SK-N-SH treated with all-trans-retinoic acid at 6 μM for 48 hours (cell line): ENCODE results near the gene ZNF185.

Experiments
- ATAC-seq: fragments of 200-7000 bp; cut with Tn5 transposase; 3 replicates; pipeline ENCODE4 v1.9.1; 2020; ENCODE audit warnings: mild to moderate bottlenecking, moderate library complexity
- ARNTL ChIP-seq: fragments of 450-650 bp; formaldehyde crosslinking; IDR thresholded peaks from 2 replicates; pipeline ENCODE4 v1.5.0; 2020; ENCODE audit warnings: low read depth, mild to moderate bottlenecking, moderate library complexity, borderline replicate concordance
- BACH2 ChIP-seq: fragments of 250-450 bp; sonication (Bioruptor Pico); IDR thresholded peaks from 2 replicates; pipeline ENCODE4 v1.9.0; 2021; ENCODE audit warnings: mild to moderate bottlenecking, borderline replicate concordance
- CSDC2 ChIP-seq: fragments of 250-450 bp; sonication (Bioruptor Pico); IDR thresholded peaks from 2 replicates; pipeline ENCODE4 v1.5.0; 2020; ENCODE audit warnings: mild to moderate bottlenecking, moderate library complexity
- ESRRG ChIP-seq: fragments of 250-450 bp; sonication (Bioruptor Pico); IDR thresholded peaks from 2 replicates; pipeline ENCODE4 v1.6.1; 2021; ENCODE audit warnings: mild to moderate bottlenecking
- GLIS3 ChIP-seq: fragments of 250-450 bp; sonication (Bioruptor Pico); IDR thresholded peaks from 2 replicates; pipeline ENCODE4 v1.5.0; 2020; ENCODE audit warnings: mild to moderate bottlenecking, moderate library complexity
- PPARA ChIP-seq: fragments of 250-450 bp; sonication (Bioruptor Pico); IDR thresholded peaks from 2 replicates; pipeline ENCODE4 v1.5.0; 2020; ENCODE audit warnings: mild to moderate bottlenecking, borderline replicate concordance
- RARB ChIP-seq: fragments of 250-450 bp; sonication (Bioruptor Pico); IDR thresholded peaks from 2 replicates; pipeline ENCODE4 v1.8.0; 2021; ENCODE audit warnings: mild to moderate bottlenecking, moderate library complexity
- TCF4 ChIP-seq: fragments of 250-450 bp; sonication (Bioruptor Pico); IDR thresholded peaks from 2 replicates; pipeline ENCODE4 v1.8.0; 2021; ENCODE audit warnings: mild to moderate bottlenecking, moderate library complexity, borderline replicate concordance
- ZC3H10 ChIP-seq: fragments of 250-450 bp; sonication (Bioruptor Pico); IDR thresholded peaks from 2 replicates; pipeline ENCODE4 v1.5.1; 2021; ENCODE audit warnings: mild to moderate bottlenecking, moderate library complexity
- ZFP3 ChIP-seq: fragments of 250-450 bp; sonication (Bioruptor Pico); IDR thresholded peaks from 2 replicates; pipeline ENCODE4 v1.5.0; 2020; ENCODE audit warnings: mild to moderate bottlenecking, moderate library complexity
- ZNF565 ChIP-seq: fragments of 450-650 bp; formaldehyde crosslinking; conservative IDR thresholded peaks from 2 replicates; pipeline ENCODE4 v1.5.0; 2020; ENCODE audit warnings: low read depth, mild to moderate bottlenecking, moderate library complexity
- ZNF70 ChIP-seq: fragments of 450-650 bp; formaldehyde crosslinking; IDR thresholded peaks from 2 replicates; pipeline ENCODE4 v1.5.0; 2020; ENCODE audit warnings: mild to moderate bottlenecking, moderate library complexity
- ZNF8 ChIP-seq: fragments of 450-650 bp; formaldehyde crosslinking; IDR thresholded peaks from 2 replicates; pipeline ENCODE4 v1.5.0; 2020; ENCODE audit warnings: mild to moderate bottlenecking, moderate library complexity
- TF ChIP-seq, protein P1 (sequence below): fragments of 250-450 bp; sonication (Bioruptor Pico); IDR thresholded peaks from 2 replicates; pipeline ENCODE4 v1.5.0; 2020; ENCODE audit warnings: mild to moderate bottlenecking, moderate library complexity
- TF ChIP-seq, protein P2 (sequence below): fragments of 250-450 bp; sonication (Bioruptor Pico); IDR thresholded peaks from 2 replicates; pipeline ENCODE4 v1.5.1; 2021; ENCODE audit warnings: mild to moderate bottlenecking, moderate library complexity

Gene ZNF185

GRCh38 chrX:152942077-152942442, 44.2 kb downstream of the ZNF185 start:
- ATAC-seq, result peak; percentile 11; the same call in 2 of the 3 replicates
- TF ChIP-seq ZC3H10, result no peak
- no peak for TF ChIP-seq ZNF70 (CRISPR knock-in tag)
- no peak for TF ChIP-seq BACH2 (CRISPR knock-in tag)
- no peak for TF ChIP-seq PPARA (CRISPR knock-in tag)
- no peak for TF ChIP-seq ESRRG
- no peak for TF ChIP-seq ZNF565 (CRISPR knock-in tag)
- TF ChIP-seq, protein P1, sequence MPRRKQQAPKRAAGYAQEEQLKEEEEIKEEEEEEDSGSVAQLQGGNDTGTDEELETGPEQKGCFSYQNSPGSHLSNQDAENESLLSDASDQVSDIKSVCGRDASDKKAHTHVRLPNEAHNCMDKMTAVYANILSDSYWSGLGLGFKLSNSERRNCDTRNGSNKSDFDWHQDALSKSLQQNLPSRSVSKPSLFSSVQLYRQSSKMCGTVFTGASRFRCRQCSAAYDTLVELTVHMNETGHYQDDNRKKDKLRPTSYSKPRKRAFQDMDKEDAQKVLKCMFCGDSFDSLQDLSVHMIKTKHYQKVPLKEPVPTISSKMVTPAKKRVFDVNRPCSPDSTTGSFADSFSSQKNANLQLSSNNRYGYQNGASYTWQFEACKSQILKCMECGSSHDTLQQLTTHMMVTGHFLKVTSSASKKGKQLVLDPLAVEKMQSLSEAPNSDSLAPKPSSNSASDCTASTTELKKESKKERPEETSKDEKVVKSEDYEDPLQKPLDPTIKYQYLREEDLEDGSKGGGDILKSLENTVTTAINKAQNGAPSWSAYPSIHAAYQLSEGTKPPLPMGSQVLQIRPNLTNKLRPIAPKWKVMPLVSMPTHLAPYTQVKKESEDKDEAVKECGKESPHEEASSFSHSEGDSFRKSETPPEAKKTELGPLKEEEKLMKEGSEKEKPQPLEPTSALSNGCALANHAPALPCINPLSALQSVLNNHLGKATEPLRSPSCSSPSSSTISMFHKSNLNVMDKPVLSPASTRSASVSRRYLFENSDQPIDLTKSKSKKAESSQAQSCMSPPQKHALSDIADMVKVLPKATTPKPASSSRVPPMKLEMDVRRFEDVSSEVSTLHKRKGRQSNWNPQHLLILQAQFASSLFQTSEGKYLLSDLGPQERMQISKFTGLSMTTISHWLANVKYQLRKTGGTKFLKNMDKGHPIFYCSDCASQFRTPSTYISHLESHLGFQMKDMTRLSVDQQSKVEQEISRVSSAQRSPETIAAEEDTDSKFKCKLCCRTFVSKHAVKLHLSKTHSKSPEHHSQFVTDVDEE, result no peak
- TF ChIP-seq RARB, result no peak

GRCh38 chrX:152943826-152944225, 46.0 kb downstream of the ZNF185 start:
- ATAC-seq, result no peak
- TF ChIP-seq CSDC2 (CRISPR knock-in tag) (no peak), ZNF8 (no peak), ZNF565 (CRISPR knock-in tag) (no peak), GLIS3 (CRISPR knock-in tag) (no peak), TCF4 (no peak), PPARA (CRISPR knock-in tag) (no peak)
- TF ChIP-seq, protein P1, result no peak
- TF ChIP-seq, all 23 proteins: peak for 0

- no peak for TF ChIP-seq ARNTL (CRISPR knock-in tag)
- no peak for TF ChIP-seq ZFP3 (CRISPR knock-in tag)
- TF ChIP-seq ZNF565 (CRISPR knock-in tag), result no peak
- no peak for ATAC-seq
These were observed 47.4 kb downstream of the ZNF185 start for GRCh38 chrX:152945021-152945979.

DNA sequence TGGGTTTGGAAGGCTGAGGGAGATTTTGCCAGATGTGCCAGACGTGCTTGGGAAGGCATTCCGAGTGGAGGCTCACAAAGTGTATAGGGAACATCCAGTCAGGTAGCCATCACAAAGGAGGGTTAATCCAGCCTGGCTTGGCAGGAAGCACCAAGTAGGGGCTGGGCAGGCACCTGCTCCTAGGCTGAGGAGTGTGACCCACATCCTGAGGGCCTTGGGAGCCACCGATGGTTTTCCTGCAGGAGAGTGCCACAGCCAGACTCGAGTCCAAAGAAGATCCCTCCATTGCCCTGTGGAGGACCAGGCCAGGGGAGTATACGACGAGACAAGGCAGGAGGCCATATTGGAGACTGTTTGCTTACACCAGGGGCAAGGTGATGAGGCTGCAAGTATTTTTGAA, 48.8 kb downstream of the ZNF185 start:
- no peak for TF ChIP-seq CSDC2 (CRISPR knock-in tag)
- TF ChIP-seq, protein P2, sequence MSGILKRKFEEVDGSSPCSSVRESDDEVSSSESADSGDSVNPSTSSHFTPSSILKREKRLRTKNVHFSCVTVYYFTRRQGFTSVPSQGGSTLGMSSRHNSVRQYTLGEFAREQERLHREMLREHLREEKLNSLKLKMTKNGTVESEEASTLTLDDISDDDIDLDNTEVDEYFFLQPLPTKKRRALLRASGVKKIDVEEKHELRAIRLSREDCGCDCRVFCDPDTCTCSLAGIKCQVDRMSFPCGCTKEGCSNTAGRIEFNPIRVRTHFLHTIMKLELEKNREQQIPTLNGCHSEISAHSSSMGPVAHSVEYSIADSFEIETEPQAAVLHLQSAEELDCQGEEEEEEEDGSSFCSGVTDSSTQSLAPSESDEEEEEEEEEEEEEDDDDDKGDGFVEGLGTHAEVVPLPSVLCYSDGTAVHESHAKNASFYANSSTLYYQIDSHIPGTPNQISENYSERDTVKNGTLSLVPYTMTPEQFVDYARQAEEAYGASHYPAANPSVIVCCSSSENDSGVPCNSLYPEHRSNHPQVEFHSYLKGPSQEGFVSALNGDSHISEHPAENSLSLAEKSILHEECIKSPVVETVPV (CRISPR knock-in tag), result no peak
- no peak for TF ChIP-seq ARNTL (CRISPR knock-in tag)
- no peak for ATAC-seq
